Mesenchymal stem cell (in vitro differentiated cells and primary cell): ENCODE data around the gene SMTNL1.

Source experiments
- DNase-seq: peaks from one replicate; pipeline ENCODE4 v3.0.0-alpha.2; 2013
- H2AFZ ChIP-seq: one replicate; pipeline ENCODE4 v1.6.1; 2013; ENCODE audit warnings: low read depth, mild to moderate bottlenecking, control low read depth, inconsistent platforms, low read length, moderate library complexity
- H2AK5ac ChIP-seq: 2 replicates; pipeline ENCODE4 v1.6.1; 2013; ENCODE audit warnings: low read length, moderate library complexity, mild to moderate bottlenecking, inconsistent platforms; ENCODE audit not compliant: severe bottlenecking
- H2BK120ac ChIP-seq: one replicate; pipeline ENCODE4 v1.6.1; 2013; ENCODE audit warnings: low read depth, mild to moderate bottlenecking, inconsistent platforms, low read length, moderate library complexity
- H2BK12ac ChIP-seq, 2 experiments: one replicate each; pipeline ENCODE4 v1.6.1; 2013; ENCODE audit warnings: inconsistent platforms in 2 of 2, low read length in 2 of 2, mild to moderate bottlenecking in 2 of 2, moderate library complexity in 2 of 2, control low read depth in 1 of 2
- H2BK15ac ChIP-seq: one replicate; pipeline ENCODE4 v1.6.1; 2013; ENCODE audit warnings: mild to moderate bottlenecking, low read depth, inconsistent platforms; ENCODE audit not compliant: poor library complexity, severe bottlenecking
- H2BK5ac ChIP-seq: 2 replicates; pipeline ENCODE4 v1.6.1; 2013; ENCODE audit warnings: low read depth, mild to moderate bottlenecking, low read length, control low read depth, inconsistent platforms; ENCODE audit not compliant: poor library complexity, severe bottlenecking
- H3K14ac ChIP-seq, 2 experiments: one replicate each; pipeline ENCODE4 v1.6.1; 2013; ENCODE audit warnings: inconsistent platforms in 2 of 2, low read length in 2 of 2, control low read depth in 1 of 2, mild to moderate bottlenecking in 1 of 2, moderate library complexity in 1 of 2
- H3K18ac ChIP-seq, 2 experiments: one replicate each; pipeline ENCODE4 v1.6.1; 2013; ENCODE audit warnings: inconsistent platforms in 2 of 2, low read length in 2 of 2, control low read depth in 1 of 2, low read depth in 1 of 2, mild to moderate bottlenecking in 1 of 2
- H3K23ac ChIP-seq, 2 experiments: one replicate each; pipeline ENCODE4 v1.6.1; 2013; ENCODE audit warnings: inconsistent platforms in 2 of 2, low read length in 2 of 2, mild to moderate bottlenecking in 2 of 2, moderate library complexity in 2 of 2, control low read depth in 1 of 2
- H3K27ac ChIP-seq: 2 replicates; pipeline ENCODE4 v1.5.1; 2013; ENCODE audit warnings: mild to moderate bottlenecking, moderate library complexity, low read length, control low read depth, inconsistent platforms; ENCODE audit not compliant: poor library complexity, severe bottlenecking
- H3K27me3 ChIP-seq, 2 experiments: 2 replicates each; pipeline versions ENCODE4 v1.6.1 to v1.7.0; 2013; ENCODE audit warnings: low read length in 2 of 2, mild to moderate bottlenecking in 2 of 2, moderate library complexity in 2 of 2, control low read depth in 1 of 2, inconsistent platforms in 1 of 2; ENCODE audit not compliant: control insufficient read depth in 1 of 2, insufficient read depth in 1 of 2
- H3K36me3 ChIP-seq, 2 experiments: 2 replicates each; pipeline versions ENCODE4 v1.6.1 to v1.7.0; 2013; ENCODE audit warnings: low read length in 2 of 2, control low read depth in 1 of 2, inconsistent platforms in 1 of 2, low read depth in 1 of 2, mild to moderate bottlenecking in 1 of 2; ENCODE audit not compliant: insufficient read depth in 2 of 2, control insufficient read depth in 1 of 2
- H3K4ac ChIP-seq, 2 experiments: one replicate each; pipeline ENCODE4 v1.6.1; 2013; ENCODE audit warnings: inconsistent platforms in 2 of 2, low read length in 2 of 2, mild to moderate bottlenecking in 2 of 2, moderate library complexity in 2 of 2, control low read depth in 1 of 2, low read depth in 1 of 2
- H3K4me1 ChIP-seq: 2 replicates; pipeline ENCODE4 v1.6.1; 2013; ENCODE audit warnings: low read depth, low read length, control low read depth; ENCODE audit not compliant: control insufficient read depth, insufficient read depth
- H3K4me2 ChIP-seq: 2 replicates; pipeline ENCODE4 v1.6.1; 2013; ENCODE audit warnings: low read length, mild to moderate bottlenecking, inconsistent platforms; ENCODE audit not compliant: poor library complexity, severe bottlenecking
- H3K4me3 ChIP-seq, 2 experiments: 2 replicates each; pipeline versions ENCODE4 v1.5.1 to v1.7.0; 2013; ENCODE audit warnings: low read length in 2 of 2, mild to moderate bottlenecking in 2 of 2, control low read depth in 1 of 2, low read depth in 1 of 2; ENCODE audit not compliant: insufficient read depth in 1 of 2
- H3K79me1 ChIP-seq: replicated peaks from 2 replicates; pipeline ENCODE4 v1.6.1; 2013; ENCODE audit warnings: mild to moderate bottlenecking, control low read depth, low read length, inconsistent platforms; ENCODE audit not compliant: poor library complexity, severe bottlenecking
- H3K9ac ChIP-seq: 2 replicates; pipeline ENCODE4 v1.7.0; 2013; ENCODE audit warnings: mild to moderate bottlenecking, low read length, moderate library complexity
- H3K9me3 ChIP-seq: 2 replicates; pipeline ENCODE4 v1.7.0; 2013; ENCODE audit warnings: mild to moderate bottlenecking, low read length; ENCODE audit not compliant: control insufficient read depth
- H4K8ac ChIP-seq: one replicate; pipeline ENCODE4 v1.6.1; 2013; ENCODE audit warnings: inconsistent platforms, mild to moderate bottlenecking, low read length, moderate library complexity
- H4K91ac ChIP-seq: one replicate; pipeline ENCODE4 v1.6.1; 2013; ENCODE audit warnings: mild to moderate bottlenecking, low read length, inconsistent platforms
- WGBS: methylation state at CpG from one replicate; pipeline ENCODE4 v1.1.7; 2013; ENCODE audit warnings: mixed read lengths; 5-methylcytosine and 5-hydroxymethylcytosine counted together

The SMTNL1 gene

DNA sequence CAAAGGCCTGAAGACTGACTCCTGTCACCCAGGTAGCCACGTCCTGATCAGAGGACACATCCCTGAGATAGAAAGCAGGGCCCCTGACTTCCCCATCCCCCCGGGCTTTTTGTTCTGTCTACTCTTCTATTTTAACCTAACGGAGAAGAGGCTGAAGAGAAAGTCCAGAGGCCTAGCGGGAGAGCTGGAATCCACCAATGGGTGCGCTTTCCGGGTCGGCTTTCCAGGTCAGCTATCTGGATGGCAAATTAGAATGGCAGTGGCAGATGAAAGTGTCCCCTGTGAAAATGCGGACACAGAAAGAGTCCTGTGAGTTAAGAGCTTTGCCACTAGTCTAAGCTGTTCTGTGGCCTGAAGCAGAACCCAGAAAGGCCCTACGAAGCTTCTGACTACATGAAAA, 46.9 kb downstream of the SMTNL1 start:
- Histone ChIP-seq H3K14ac (no peak overlapping the region), H3K23ac (no peak overlapping the region), H3K79me1 (no peaks in the 10 kb centered on the region), H4K91ac (no peak overlapping the region), H3K18ac (no peak overlapping the region), H3K9me3 (no peaks in the 10 kb centered on the region), H3K4me1 (no peaks in the 10 kb centered on the region), H3K9ac (no peak overlapping the region), H3K4me3 (no peak overlapping the region), H2AFZ (no peak overlapping the region), H2BK12ac (no peak overlapping the region), H2BK5ac (no peak overlapping the region), H3K36me3 (no peaks in the 10 kb centered on the region), H2BK120ac (no peak overlapping the region), H3K27me3 (peaks cover 0 to 12% of the 10 kb centered on the region in 2 experiments), H2AK5ac (no peak overlapping the region), H3K4me2 (no peak overlapping the region), H4K8ac (no peak overlapping the region), H3K4ac (no peak overlapping the region), H2BK15ac (no peak overlapping the region), H3K27ac (no peak overlapping the region)
- 82% methylated on average over 9 of the region's 9 CpGs for WGBS
- no peak for DNase-seq

- no peak overlapping the region for H3K23ac ChIP-seq
- H3K4ac ChIP-seq, result no peak overlapping the region
- H3K79me1 ChIP-seq, result no peaks in the 10 kb centered on the region
- no peak overlapping the region for H3K4me3 ChIP-seq
- H2BK15ac ChIP-seq, result no peak overlapping the region
- peaks cover 0 to 12% of the 10 kb centered on the region in 2 experiments for H3K27me3 ChIP-seq
- H2AK5ac ChIP-seq, result no peak overlapping the region
- no peak overlapping the region for H3K14ac ChIP-seq
- H4K8ac ChIP-seq, result no peak overlapping the region
- H3K4me1 ChIP-seq, result no peaks in the 10 kb centered on the region
- H3K9me3 ChIP-seq, result no peaks in the 10 kb centered on the region
- H3K36me3 ChIP-seq, result no peaks in the 10 kb centered on the region
- no peak overlapping the region for H3K27ac ChIP-seq
- no peak overlapping the region for H2BK120ac ChIP-seq
- no peak overlapping the region for H3K18ac ChIP-seq
- no peak overlapping the region for H3K4me2 ChIP-seq
- H2BK12ac ChIP-seq, result no peak overlapping the region
- no peak overlapping the region for H4K91ac ChIP-seq
- H3K9ac ChIP-seq, result no peak overlapping the region
- DNase-seq, result no peak
- no peak overlapping the region for H2AFZ ChIP-seq
- H2BK5ac ChIP-seq, result no peak overlapping the region
Measured at GRCh38 chr11:57585301-57585700, 47.9 kb downstream of the SMTNL1 start.

GRCh38 chr11:57586711-57587245, 49.4 kb downstream of the SMTNL1 start:
- Histone ChIP-seq H3K4me1 (no peaks in the 10 kb centered on the region), H3K36me3 (no peaks in the 10 kb centered on the region), H2BK12ac (no peak overlapping the region), H2BK5ac (no peak overlapping the region), H3K23ac (no peak overlapping the region), H2AK5ac (no peak overlapping the region), H3K4me3 (no peak overlapping the region), H3K27ac (no peak overlapping the region), H3K4ac (no peak overlapping the region), H3K9ac (no peak overlapping the region), H4K8ac (no peak overlapping the region), H2BK15ac (no peak overlapping the region), H3K4me2 (no peak overlapping the region), H4K91ac (no peak overlapping the region), H2BK120ac (no peak overlapping the region), H3K27me3 (peaks cover 0 to 12% of the 10 kb centered on the region in 2 experiments), H3K14ac (no peak overlapping the region), H3K9me3 (no peaks in the 10 kb centered on the region), H3K18ac (no peak overlapping the region), H3K79me1 (no peaks in the 10 kb centered on the region), H2AFZ (no peak overlapping the region)
- 86% methylated on average over 1 of the region's 2 CpGs for WGBS
- DNase-seq, result no peak

- H4K91ac ChIP-seq, result no peak overlapping the region
- no peak overlapping the region for H3K18ac ChIP-seq
- no peak overlapping the region for H3K27ac ChIP-seq
- peaks cover 0 to 16% of the 10 kb centered on the region in 2 experiments for H3K27me3 ChIP-seq
- DNase-seq, result no peak
- H3K9ac ChIP-seq, result no peak overlapping the region
- no peak overlapping the region for H2BK5ac ChIP-seq
- H3K9me3 ChIP-seq, result no peaks in the 10 kb centered on the region
- no peaks in the 10 kb centered on the region for H3K79me1 ChIP-seq
- 100% methylated on average over 2 of the region's 3 CpGs for WGBS
- H2BK15ac ChIP-seq, result no peak overlapping the region
- H3K4me2 ChIP-seq, result no peak overlapping the region
- H3K4me3 ChIP-seq, result no peak overlapping the region
- H3K36me3 ChIP-seq, result no peaks in the 10 kb centered on the region
- H3K23ac ChIP-seq, result no peak overlapping the region
- H2BK120ac ChIP-seq, result no peak overlapping the region
- H2AFZ ChIP-seq, result no peak overlapping the region
- no peak overlapping the region for H3K4ac ChIP-seq
- H3K4me1 ChIP-seq, result no peaks in the 10 kb centered on the region
- no peak overlapping the region for H2BK12ac ChIP-seq
- H4K8ac ChIP-seq, result no peak overlapping the region
- no peak overlapping the region for H2AK5ac ChIP-seq
- no peak overlapping the region for H3K14ac ChIP-seq
Measured at GRCh38 chr11:57588046-57588710, 50.8 kb downstream of the SMTNL1 start.
